Epidermal melanocyte (primary cell): Measurements from ENCODE around the gene PDAP1.
"Not testable (repeated sequence)": the region's sequence is repeated elsewhere in the genome, so short reads cannot be mapped to it uniquely, and the experiment has no call there.

Experiments used
- DNase-seq: peaks from one replicate; pipeline ENCODE4 v3.0.0; 2011; ENCODE audit warnings: low spot score; ENCODE audit not compliant: insufficient read length

The PDAP1 gene

DNA sequence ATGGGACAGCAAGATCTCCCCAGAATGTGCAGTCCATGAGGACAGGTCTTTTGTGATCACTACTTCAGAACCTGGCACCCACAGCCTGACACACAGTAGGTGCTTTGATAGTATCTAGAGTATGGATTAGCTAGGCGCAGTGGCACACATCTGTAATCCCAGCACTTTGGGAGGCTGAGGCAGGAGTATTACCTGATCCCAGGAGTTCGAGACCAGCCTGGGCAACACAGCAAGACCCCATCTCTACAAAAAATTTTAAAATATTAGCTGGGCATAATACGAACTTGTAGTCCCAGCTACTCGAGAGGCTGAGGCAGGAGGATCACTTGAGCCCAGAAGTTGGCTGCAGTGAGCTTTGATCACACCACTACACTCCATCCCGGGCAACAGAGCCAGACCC is 56.1 kb downstream of the PDAP1 start:
- no peak for DNase-seq

DNA sequence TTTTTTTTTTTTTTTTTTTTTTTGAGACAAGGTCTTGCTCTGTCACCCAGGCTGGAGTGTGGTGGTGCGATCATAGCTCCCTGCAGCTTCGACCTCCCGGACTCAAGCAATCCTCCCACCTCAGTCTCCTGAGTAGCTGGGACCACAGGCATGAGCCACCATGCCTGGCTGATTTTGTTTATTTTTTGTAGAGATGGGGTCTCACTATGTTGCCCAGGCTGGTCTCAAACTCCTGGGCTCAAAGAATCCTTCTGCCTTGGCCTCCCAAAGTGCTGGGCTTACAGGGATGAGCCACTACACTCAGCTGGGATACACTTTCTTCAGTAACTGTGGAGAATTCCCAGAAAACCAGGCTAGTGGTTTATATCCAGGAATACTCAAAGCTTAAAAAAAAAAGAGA is 57.8 kb downstream of the PDAP1 start:
- DNase-seq = not testable (repeated sequence)
